ENCODE data around the gene FAM13A. TPM values are rescaled to one million over a fixed set of nuclear protein-coding genes. Genes with fewer than 3 reads are reported as not detected.

FAM13A gene
- total and polyA plus RNA-seq, 2 of the 13 experiments (the other 11 are each of a cell fraction or from before 2014, with no cell fraction given) = 1.2 to 36.2 TPM

- ATAC-seq (no peak), DNase-seq (ENCODE audit: low spot score) (no peak), FAIRE-seq (no peak)
- in situ Hi-C loops (cut with HindIII; ENCODE audit: extremely low pct_ligation_motif_present, low pct_unique_long_range_greater_than_20kb) (no loop called here), intact Hi-C loops (cut with micrococcal nuclease; ENCODE audit: unreplicated experiment) (no loop called here)
- H3K36me3 ChIP-seq (replicated peaks in 1 of 2; ENCODE audit: control insufficient read depth in 1 of 2, insufficient read depth in 2 of 2, low read length in 2 of 2) = no peaks in the 10 kb centered on the region
- no peak overlapping the region for H3K4me2 ChIP-seq (ENCODE audit: low read depth, low read length)
- no peak overlapping the region for H2AFZ ChIP-seq (ENCODE audit: low read length)
- H3K27ac ChIP-seq (ENCODE audit: extremely low read length, insufficient read depth, low read length) = no peak overlapping the region
- no TSS peak for BruUV-seq (replicated peaks)
- H3K4me3 ChIP-seq (replicated peaks in 1 of 3; ENCODE audit: insufficient read depth in 1 of 3, low read depth in 2 of 3, low read length in 3 of 3) = no peak overlapping the region
- H3K27me3 ChIP-seq (ENCODE audit: control insufficient read depth in 1 of 2, insufficient read depth in 2 of 2, low read length in 2 of 2) = no peaks in the 10 kb centered on the region
- H3K4me1 ChIP-seq (ENCODE audit: insufficient read depth, low read length) = peaks cover 31% of the 10 kb centered on the region
- CTCF ChIA-PET (ENCODE audit: low intra/inter-chr PET ratio, low total read pairs) = no interaction called here
- 53% methylated on average over 8 of the region's 8 CpGs for WGBS (ENCODE audit: low lambda C conversion rate)
- H3K9ac ChIP-seq (ENCODE audit: insufficient read depth, low read depth, low read length) = no peak overlapping the region
- TF ChIP-seq ARID5B (CRISPR knock-in tag; IDR thresholded peaks at IDR 0.05) = no peak
- TF ChIP-seq, protein P1, sequence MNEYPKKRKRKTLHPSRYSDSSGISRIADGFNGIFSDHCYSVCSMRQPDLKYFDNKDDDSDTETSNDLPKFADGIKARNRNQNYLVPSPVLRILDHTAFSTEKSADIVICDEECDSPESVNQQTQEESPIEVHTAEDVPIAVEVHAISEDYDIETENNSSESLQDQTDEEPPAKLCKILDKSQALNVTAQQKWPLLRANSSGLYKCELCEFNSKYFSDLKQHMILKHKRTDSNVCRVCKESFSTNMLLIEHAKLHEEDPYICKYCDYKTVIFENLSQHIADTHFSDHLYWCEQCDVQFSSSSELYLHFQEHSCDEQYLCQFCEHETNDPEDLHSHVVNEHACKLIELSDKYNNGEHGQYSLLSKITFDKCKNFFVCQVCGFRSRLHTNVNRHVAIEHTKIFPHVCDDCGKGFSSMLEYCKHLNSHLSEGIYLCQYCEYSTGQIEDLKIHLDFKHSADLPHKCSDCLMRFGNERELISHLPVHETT (CRISPR knock-in tag; conservative IDR thresholded peaks at IDR 0.05) = no peak
- no peak for TF ChIP-seq ZNF777 (CRISPR knock-in tag; IDR thresholded peaks at IDR 0.05)
- no peak for TF ChIP-seq ZNF3 (CRISPR knock-in tag; IDR thresholded peaks at IDR 0.05)
- H4K20me1 ChIP-seq (ENCODE audit: insufficient read depth, low read length) = no peaks in the 10 kb centered on the region
- POLR2A ChIA-PET = no interaction called here
- H3K79me2 ChIP-seq (ENCODE audit: insufficient read depth, low read length) = no peaks in the 10 kb centered on the region
- H3K9me3 ChIP-seq (ENCODE audit: low read length) = no peaks in the 10 kb centered on the region
Measured at GRCh38 chr4:88843067-88843685, 213.8 kb downstream of the FAM13A start.
